Breast epithelium (tissue), 3 donors: ENCODE data around the gene NTMT2.

ENCODE experiments used
- POLR2A ChIP-seq: fragments of 450-650 bp; IDR thresholded peaks from one replicate; pipeline ENCODE4 v1.6.1; 2016; ENCODE audit warnings: antibody characterized with exemption, mild to moderate bottlenecking, moderate library complexity
- POLR2AphosphoS5 ChIP-seq, 3 donors: sonication (generic); formaldehyde crosslinking; IDR thresholded peaks; one replicate each; pipeline ENCODE4 v1.6.1; 2017; ENCODE audit warnings: antibody characterized with exemption in 3 of 3
- TF ChIP-seq, protein P1 (sequence below), 3 donors: fragments of 450-650 bp; IDR thresholded peaks; one replicate each; pipeline ENCODE4 v1.5.1; 2016 to 2017; ENCODE audit warnings: antibody characterized with exemption in 3 of 3, mild to moderate bottlenecking in 3 of 3, moderate library complexity in 3 of 3

DNA sequence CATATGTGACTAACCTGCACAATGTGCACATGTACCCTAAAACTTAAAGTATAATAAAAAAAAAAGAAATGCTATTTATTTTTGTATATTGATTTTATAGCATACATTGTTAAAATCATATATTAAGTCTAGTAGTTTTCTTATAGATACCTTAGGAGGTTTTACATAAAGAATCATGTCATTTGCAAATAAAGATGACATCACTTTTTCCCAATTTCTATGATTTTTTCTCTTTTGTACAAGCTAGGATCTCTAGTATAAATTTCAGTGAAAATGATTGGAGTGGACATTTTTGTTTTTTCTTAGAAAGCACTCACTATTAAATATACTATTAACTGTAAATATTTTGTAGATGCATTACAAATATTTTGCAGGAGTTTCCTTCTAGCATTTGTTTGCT, 20.5 kb upstream of the NTMT2 start:
- TF ChIP-seq, protein P1, sequence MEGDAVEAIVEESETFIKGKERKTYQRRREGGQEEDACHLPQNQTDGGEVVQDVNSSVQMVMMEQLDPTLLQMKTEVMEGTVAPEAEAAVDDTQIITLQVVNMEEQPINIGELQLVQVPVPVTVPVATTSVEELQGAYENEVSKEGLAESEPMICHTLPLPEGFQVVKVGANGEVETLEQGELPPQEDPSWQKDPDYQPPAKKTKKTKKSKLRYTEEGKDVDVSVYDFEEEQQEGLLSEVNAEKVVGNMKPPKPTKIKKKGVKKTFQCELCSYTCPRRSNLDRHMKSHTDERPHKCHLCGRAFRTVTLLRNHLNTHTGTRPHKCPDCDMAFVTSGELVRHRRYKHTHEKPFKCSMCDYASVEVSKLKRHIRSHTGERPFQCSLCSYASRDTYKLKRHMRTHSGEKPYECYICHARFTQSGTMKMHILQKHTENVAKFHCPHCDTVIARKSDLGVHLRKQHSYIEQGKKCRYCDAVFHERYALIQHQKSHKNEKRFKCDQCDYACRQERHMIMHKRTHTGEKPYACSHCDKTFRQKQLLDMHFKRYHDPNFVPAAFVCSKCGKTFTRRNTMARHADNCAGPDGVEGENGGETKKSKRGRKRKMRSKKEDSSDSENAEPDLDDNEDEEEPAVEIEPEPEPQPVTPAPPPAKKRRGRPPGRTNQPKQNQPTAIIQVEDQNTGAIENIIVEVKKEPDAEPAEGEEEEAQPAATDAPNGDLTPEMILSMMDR (IDR thresholded peaks at IDR 0.05): no peak
- TF ChIP-seq POLR2A (no peak), POLR2AphosphoS5 (IDR thresholded peaks at IDR 0.05) (no peak)
